ENCODE data around the gene LNPK. TPM values are rescaled to one million over a fixed set of nuclear protein-coding genes. Genes with fewer than 3 reads are reported as not detected.

Gene LNPK
- total RNA-seq, 2 donors from 2014 or later: 13.5 to 25.5 TPM

DNA sequence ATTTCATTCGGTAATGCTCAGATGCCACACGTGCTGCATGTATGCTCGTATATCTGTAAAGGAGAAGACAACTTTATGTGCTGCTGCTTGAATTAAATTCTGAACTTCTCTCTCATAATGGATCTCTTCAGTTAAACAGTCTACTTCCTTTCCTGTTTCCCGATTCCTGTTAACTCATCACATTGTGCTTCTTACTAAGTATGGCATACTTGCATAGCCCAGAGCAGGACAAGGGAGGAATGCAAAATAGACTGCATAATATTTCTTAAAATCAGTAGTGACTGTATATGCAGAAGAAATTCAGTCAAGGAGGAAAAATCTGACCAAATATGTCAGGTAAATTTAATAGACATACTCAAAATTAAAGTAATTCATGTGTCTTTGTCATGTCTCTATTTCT, 23.9 kb upstream of the LNPK start:
- no peaks in the 10 kb centered on the region for H3K4me1 ChIP-seq (ENCODE audit: control insufficient read depth in 1 of 2, low read depth in 2 of 2)
- DNase-seq (ENCODE audit: low spot score) (no peak), ATAC-seq (ENCODE audit: insufficient number of reproducible peaks, low FRiP score, low read depth) (no peak)
- H3K9me3 ChIP-seq: no peaks in the 10 kb centered on the region
- H3K4me3 ChIP-seq: no peak overlapping the region
- TF ChIP-seq, protein P1, sequence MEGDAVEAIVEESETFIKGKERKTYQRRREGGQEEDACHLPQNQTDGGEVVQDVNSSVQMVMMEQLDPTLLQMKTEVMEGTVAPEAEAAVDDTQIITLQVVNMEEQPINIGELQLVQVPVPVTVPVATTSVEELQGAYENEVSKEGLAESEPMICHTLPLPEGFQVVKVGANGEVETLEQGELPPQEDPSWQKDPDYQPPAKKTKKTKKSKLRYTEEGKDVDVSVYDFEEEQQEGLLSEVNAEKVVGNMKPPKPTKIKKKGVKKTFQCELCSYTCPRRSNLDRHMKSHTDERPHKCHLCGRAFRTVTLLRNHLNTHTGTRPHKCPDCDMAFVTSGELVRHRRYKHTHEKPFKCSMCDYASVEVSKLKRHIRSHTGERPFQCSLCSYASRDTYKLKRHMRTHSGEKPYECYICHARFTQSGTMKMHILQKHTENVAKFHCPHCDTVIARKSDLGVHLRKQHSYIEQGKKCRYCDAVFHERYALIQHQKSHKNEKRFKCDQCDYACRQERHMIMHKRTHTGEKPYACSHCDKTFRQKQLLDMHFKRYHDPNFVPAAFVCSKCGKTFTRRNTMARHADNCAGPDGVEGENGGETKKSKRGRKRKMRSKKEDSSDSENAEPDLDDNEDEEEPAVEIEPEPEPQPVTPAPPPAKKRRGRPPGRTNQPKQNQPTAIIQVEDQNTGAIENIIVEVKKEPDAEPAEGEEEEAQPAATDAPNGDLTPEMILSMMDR (IDR thresholded peaks at IDR 0.05): no peak
- no peaks in the 10 kb centered on the region for H3K36me3 ChIP-seq
- no peaks in the 10 kb centered on the region for H3K27me3 ChIP-seq (replicated peaks; ENCODE audit: insufficient read depth)
- no peak overlapping the region for H3K27ac ChIP-seq

DNA sequence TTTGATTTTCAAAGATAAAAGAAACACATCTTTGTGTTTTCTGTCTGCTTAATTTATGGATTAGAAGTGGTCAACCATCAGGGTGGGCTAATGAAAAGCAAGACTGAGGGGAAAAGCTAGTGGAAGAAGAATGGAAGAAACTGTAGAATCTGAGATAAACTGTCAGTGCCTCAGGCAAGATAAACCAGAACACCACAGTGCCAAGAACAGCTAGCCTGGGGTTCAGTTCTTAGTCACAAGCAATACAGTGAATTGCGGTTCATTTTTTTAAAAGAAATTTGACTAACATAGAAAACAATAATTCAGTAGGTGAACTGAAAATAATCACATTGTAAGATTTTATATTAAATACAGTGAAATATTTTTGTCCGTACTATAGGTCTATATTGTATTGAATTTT, 22.0 kb upstream of the LNPK start:
- Histone ChIP-seq H3K4me1 (ENCODE audit: control insufficient read depth in 1 of 2, low read depth in 2 of 2) (no peaks in the 10 kb centered on the region), H3K36me3 (no peaks in the 10 kb centered on the region), H3K27ac (no peak overlapping the region), H3K27me3 (replicated peaks; ENCODE audit: insufficient read depth) (no peaks in the 10 kb centered on the region), H3K4me3 (no peak overlapping the region), H3K9me3 (no peaks in the 10 kb centered on the region)
- TF ChIP-seq, protein P1 (IDR thresholded peaks at IDR 0.05): no peak
- DNase-seq (ENCODE audit: low spot score): no peak
- ATAC-seq (ENCODE audit: insufficient number of reproducible peaks, low FRiP score, low read depth): no peak

DNA sequence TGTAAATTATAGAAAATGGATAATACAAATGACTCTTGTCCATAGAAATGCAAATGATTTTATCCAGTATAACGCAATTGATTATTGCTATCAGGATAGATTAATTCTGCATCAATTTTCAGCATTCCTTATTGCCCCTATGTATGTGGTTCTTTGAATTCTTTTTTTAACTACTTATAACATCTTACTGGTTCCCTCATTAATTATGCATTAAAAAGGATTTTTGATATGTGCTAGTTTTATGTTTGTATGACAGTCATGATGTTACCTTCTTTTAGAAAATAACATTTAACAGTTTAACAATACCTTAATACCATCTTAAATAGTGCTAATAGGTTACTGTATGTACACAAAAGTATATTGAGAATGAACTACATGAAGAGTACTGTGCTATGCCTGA, 20.0 kb upstream of the LNPK start:
- no peak overlapping the region for H3K27ac ChIP-seq
- TF ChIP-seq, protein P1 (IDR thresholded peaks at IDR 0.05): no peak
- H3K4me3 ChIP-seq: no peak overlapping the region
- ATAC-seq (ENCODE audit: insufficient number of reproducible peaks, low FRiP score, low read depth) (no peak), DNase-seq (ENCODE audit: low spot score) (no peak)
- H3K27me3 ChIP-seq (replicated peaks; ENCODE audit: insufficient read depth): no peaks in the 10 kb centered on the region
- no peaks in the 10 kb centered on the region for H3K4me1 ChIP-seq (ENCODE audit: control insufficient read depth in 1 of 2, low read depth in 2 of 2)
- no peaks in the 10 kb centered on the region for H3K36me3 ChIP-seq
- no peaks in the 10 kb centered on the region for H3K9me3 ChIP-seq

DNA sequence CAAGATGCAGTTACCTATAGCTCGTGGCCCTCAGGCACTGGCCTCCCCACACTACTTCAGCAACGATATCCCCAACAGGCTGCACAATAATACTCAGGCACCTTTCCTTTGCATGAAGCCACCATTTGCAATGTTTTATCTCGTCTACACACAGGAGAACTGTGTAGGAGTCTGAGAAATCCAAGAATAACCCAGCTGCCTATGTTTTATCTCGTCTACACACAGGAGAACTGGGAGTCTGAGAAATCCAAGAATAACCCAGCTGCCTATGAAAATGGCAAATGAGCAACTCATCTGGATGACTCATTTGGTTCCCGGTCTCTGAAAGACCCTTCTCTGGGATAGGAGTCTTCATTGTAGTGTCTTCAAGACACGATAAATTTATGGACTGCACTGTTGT, 18.3 kb upstream of the LNPK start:
- H3K9me3 ChIP-seq: no peaks in the 10 kb centered on the region
- DNase-seq (ENCODE audit: low spot score) (no peak), ATAC-seq (ENCODE audit: insufficient number of reproducible peaks, low FRiP score, low read depth) (no peak)
- no peaks in the 10 kb centered on the region for H3K4me1 ChIP-seq (ENCODE audit: control insufficient read depth in 1 of 2, low read depth in 2 of 2)
- H3K4me3 ChIP-seq: no peak overlapping the region
- no peaks in the 10 kb centered on the region for H3K27me3 ChIP-seq (replicated peaks; ENCODE audit: insufficient read depth)
- no peaks in the 10 kb centered on the region for H3K36me3 ChIP-seq
- H3K27ac ChIP-seq: no peak overlapping the region
- TF ChIP-seq, protein P1 (IDR thresholded peaks at IDR 0.05): no peak

DNA sequence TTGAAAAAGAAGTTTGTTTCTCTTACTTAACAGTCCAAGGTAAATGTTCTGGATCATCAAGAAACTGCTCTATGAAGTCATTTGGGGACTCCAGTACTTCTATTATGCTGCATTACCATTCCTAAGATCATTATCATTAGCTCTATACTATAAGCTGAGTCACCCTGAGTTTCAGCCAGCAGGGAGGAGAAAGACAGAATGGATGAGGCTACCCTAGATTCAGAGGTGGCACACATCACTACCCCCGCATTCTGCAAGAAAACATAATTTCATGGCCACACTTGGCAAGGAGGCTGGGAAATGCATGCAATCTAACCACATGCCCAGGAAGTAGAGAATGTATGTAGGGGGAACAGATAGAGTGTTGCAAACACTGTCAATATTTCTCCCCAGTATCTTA, 16.6 kb upstream of the LNPK start:
- Histone ChIP-seq H3K9me3 (no peaks in the 10 kb centered on the region), H3K4me1 (ENCODE audit: control insufficient read depth in 1 of 2, low read depth in 2 of 2) (no peaks in the 10 kb centered on the region), H3K4me3 (no peak overlapping the region), H3K27me3 (replicated peaks; ENCODE audit: insufficient read depth) (no peaks in the 10 kb centered on the region), H3K27ac (no peak overlapping the region), H3K36me3 (no peaks in the 10 kb centered on the region)
- ATAC-seq (ENCODE audit: insufficient number of reproducible peaks, low FRiP score, low read depth): no peak
- TF ChIP-seq, protein P1 (IDR thresholded peaks at IDR 0.05): no peak
- DNase-seq (ENCODE audit: low spot score): no peak

Measured in thoracic aorta (tissue), 2 donors.